H9 (cell line): ENCODE measurements around the gene ZNF3. TPM values are rescaled to one million over a fixed set of nuclear protein-coding genes. Genes with fewer than 3 reads are reported as not detected.
A peak's percentile ranks its signal among the peaks of the same experiment; 100 is the strongest.

Experiments used
- DNase-seq: peaks from one replicate; pipeline ENCODE4 v3.0.0-alpha.2; 2017
- H2AFZ ChIP-seq: one replicate; pipeline ENCODE4 v1.6.1; 2013; ENCODE audit warnings: mild to moderate bottlenecking, low read length, control low read depth, moderate library complexity
- H2AK5ac ChIP-seq: 2 replicates; pipeline ENCODE4 v1.6.1; 2013; ENCODE audit warnings: low read length, control low read depth, mixed read lengths; ENCODE audit not compliant: insufficient read length
- H2BK120ac ChIP-seq: one replicate; pipeline ENCODE4 v1.6.1; 2013; ENCODE audit warnings: low read depth, mild to moderate bottlenecking, low read length, control low read depth, inconsistent platforms; ENCODE audit not compliant: poor library complexity, severe bottlenecking
- H2BK12ac ChIP-seq: 2 replicates; pipeline ENCODE4 v1.6.1; 2013; ENCODE audit warnings: low read length, control low read depth, mixed read lengths, low read depth; ENCODE audit not compliant: insufficient read length
- H2BK15ac ChIP-seq: 2 replicates; pipeline ENCODE4 v1.6.1; 2013; ENCODE audit warnings: low read depth, low read length, control low read depth
- H2BK20ac ChIP-seq: one replicate; pipeline ENCODE4 v1.6.1; 2013; ENCODE audit warnings: low read depth, mild to moderate bottlenecking, low read length, control low read depth, inconsistent platforms; ENCODE audit not compliant: poor library complexity, severe bottlenecking
- H2BK5ac ChIP-seq: 2 replicates; pipeline ENCODE4 v1.6.1; 2013; ENCODE audit warnings: low read length, control low read depth, mixed read lengths; ENCODE audit not compliant: insufficient read length
- H3K14ac ChIP-seq: 2 replicates; pipeline ENCODE4 v1.6.1; 2013; ENCODE audit warnings: low read length, control low read depth; ENCODE audit not compliant: insufficient read depth
- H3K18ac ChIP-seq: 2 replicates; pipeline ENCODE4 v1.6.1; 2013; ENCODE audit warnings: low read depth, mild to moderate bottlenecking, mixed read lengths, low read length, control low read depth; ENCODE audit not compliant: insufficient read length
- H3K23ac ChIP-seq: 2 replicates; pipeline ENCODE4 v1.6.1; 2013; ENCODE audit warnings: low read length, control low read depth, mixed read lengths, low read depth; ENCODE audit not compliant: insufficient read length
- H3K23me2 ChIP-seq: 2 replicates; pipeline ENCODE4 v1.6.1; 2013; ENCODE audit warnings: low read depth, mild to moderate bottlenecking, mixed read lengths, low read length, control low read depth; ENCODE audit not compliant: insufficient read length, poor library complexity, severe bottlenecking
- H3K27ac ChIP-seq: 2 replicates; pipeline ENCODE4 v1.5.1; 2013; ENCODE audit warnings: low read length, control low read depth, mixed read lengths, low read depth; ENCODE audit not compliant: insufficient read length
- H3K27me3 ChIP-seq: 2 replicates; pipeline ENCODE4 v1.6.1; 2013; ENCODE audit warnings: low read length, control low read depth, inconsistent platforms; ENCODE audit not compliant: insufficient read depth
- H3K4ac ChIP-seq: 2 replicates; pipeline ENCODE4 v1.6.1; 2013; ENCODE audit warnings: low read depth, mild to moderate bottlenecking, control low read depth, inconsistent platforms, low read length, moderate library complexity
- H3K4me1 ChIP-seq: 2 replicates; pipeline ENCODE4 v1.6.1; 2013; ENCODE audit warnings: low read length, control low read depth, inconsistent platforms; ENCODE audit not compliant: insufficient read depth
- H3K4me2 ChIP-seq: 2 replicates; pipeline ENCODE4 v1.6.1; 2013; ENCODE audit warnings: low read length, control low read depth, mixed read lengths; ENCODE audit not compliant: insufficient read length, insufficient read depth
- H3K56ac ChIP-seq: 2 replicates; pipeline ENCODE4 v1.6.1; 2013; ENCODE audit warnings: low read depth, mild to moderate bottlenecking, mixed read lengths, low read length, control low read depth; ENCODE audit not compliant: insufficient read length
- H3K79me1 ChIP-seq: 2 replicates; pipeline ENCODE4 v1.6.1; 2013; ENCODE audit warnings: low read depth, mild to moderate bottlenecking, moderate library complexity, low read length, control low read depth, inconsistent platforms; ENCODE audit not compliant: insufficient read depth, poor library complexity, severe bottlenecking
- H3K79me2 ChIP-seq: 2 replicates; pipeline ENCODE4 v1.6.1; 2013; ENCODE audit warnings: low read length, control low read depth, inconsistent platforms; ENCODE audit not compliant: insufficient read depth
- H3K9ac ChIP-seq: 2 replicates; pipeline ENCODE4 v1.6.1; 2013; ENCODE audit warnings: low read length, control low read depth, mixed read lengths; ENCODE audit not compliant: insufficient read length; ENCODE audit errors: extremely low read depth
- H3K9me3 ChIP-seq: one replicate; pipeline ENCODE4 v1.6.1; 2013; ENCODE audit warnings: low read depth, low read length, inconsistent platforms; ENCODE audit not compliant: control insufficient read depth
- H3T11ph ChIP-seq: one replicate; pipeline ENCODE4 v1.6.1; 2013; ENCODE audit warnings: mild to moderate bottlenecking, low read length, control low read depth, inconsistent platforms
- H4K20me1 ChIP-seq: one replicate; pipeline ENCODE4 v1.6.1; 2013; ENCODE audit not compliant: control insufficient read depth, insufficient read length, insufficient read depth
- H4K5ac ChIP-seq: 2 replicates; pipeline ENCODE4 v1.6.1; 2013; ENCODE audit warnings: low read depth, mild to moderate bottlenecking, mixed read lengths, low read length, control low read depth; ENCODE audit not compliant: insufficient read length
- H4K8ac ChIP-seq: replicated peaks from 2 replicates; pipeline ENCODE4 v1.6.1; 2013; ENCODE audit warnings: low read length, control low read depth, mixed read lengths, low read depth; ENCODE audit not compliant: insufficient read length
- H4K91ac ChIP-seq: 2 replicates; pipeline ENCODE4 v1.6.1; 2013; ENCODE audit warnings: low read depth, mild to moderate bottlenecking, moderate library complexity, mixed read lengths, low read length, control low read depth; ENCODE audit not compliant: insufficient read length
- H3K27ac Mint-ChIP-seq, 3 experiments: 2 replicates in 2 of 3; 3 replicates in 1 of 3; pipeline ENCODE4 v1.8.0; 2020 to 2021; ENCODE audit warnings: mixed read lengths in 3 of 3, mild to moderate bottlenecking in 1 of 3, moderate library complexity in 1 of 3
- H3K27me3 Mint-ChIP-seq: 2 replicates; pipeline ENCODE4 v1.8.0; 2021; ENCODE audit warnings: low read depth, mild to moderate bottlenecking, moderate library complexity, mixed read lengths
- H3K36me3 Mint-ChIP-seq, 3 experiments: 2 replicates in 2 of 3; 3 replicates in 1 of 3; pipeline ENCODE4 v1.8.0; 2020 to 2021; ENCODE audit warnings: low read depth in 3 of 3, mixed read lengths in 3 of 3; ENCODE audit not compliant: insufficient read depth in 1 of 3
- H3K4me1 Mint-ChIP-seq, 2 experiments: 2 replicates each; pipeline ENCODE4 v1.8.0; 2020; ENCODE audit warnings: mixed read lengths in 2 of 2
- H3K4me3 Mint-ChIP-seq, 2 experiments: 2 replicates in 1 of 2; 3 replicates in 1 of 2; pipeline ENCODE4 v1.8.0; 2020 to 2021; ENCODE audit warnings: mild to moderate bottlenecking in 2 of 2, mixed read lengths in 2 of 2, moderate library complexity in 1 of 2
- H3K9me3 Mint-ChIP-seq, 2 experiments: 2 replicates in 1 of 2; 3 replicates in 1 of 2; pipeline ENCODE4 v1.8.0; 2020; ENCODE audit warnings: mild to moderate bottlenecking in 2 of 2, mixed read lengths in 2 of 2, moderate library complexity in 1 of 2
- CTCF ChIP-seq: fragments of 200-600 bp; sonication (generic); conservative IDR thresholded peaks from 3 replicates; pipeline ENCODE4 v1.8.0; 2021; ENCODE audit warnings: antibody characterized with exemption, mild to moderate bottlenecking
- WGBS: extraction: QIAGEN DNeasy Blood & Tissue Kit; methylation state at CpG from one replicate; pipeline ENCODE4 v1.1.7; 2013; ENCODE audit warnings: missing lambda C conversion rate, low lambda C conversion rate, mixed read lengths; ENCODE audit not compliant: insufficient read length; ENCODE audit errors: extremely low coverage; 5-methylcytosine and 5-hydroxymethylcytosine counted together
- total RNA-seq: library from RNA; stranded (reverse); gene quantifications from 2 replicates; pipeline ENCODE4 v1.2.1, GENCODE V29; 2021

Gene ZNF3
- total RNA-seq, 1 experiment from 2014 or later = 60.4 TPM

- Histone ChIP-seq H3K4me2 (peak within 1 kb of the TSS; percentile 90), H2AFZ (no peak within 1 kb of the TSS), H3K18ac (peak within 1 kb of the TSS; percentile 90), H3K79me1 (no peaks in the 10 kb centered on the region), H3K56ac (no peak within 1 kb of the TSS), H2BK15ac (no peak within 1 kb of the TSS), H4K8ac (peak within 1 kb of the TSS; percentile 19), H2BK20ac (no peak within 1 kb of the TSS), H3K27ac (peak within 1 kb of the TSS; percentile 15), H3K27me3 (no peaks in the 10 kb centered on the region), H3K9me3 (no peaks in the 10 kb centered on the region), H2AK5ac (no peak within 1 kb of the TSS), H2BK120ac (no peak within 1 kb of the TSS), H2BK5ac (no peak within 1 kb of the TSS), H3K23ac (no peak within 1 kb of the TSS), H3T11ph (no peak within 1 kb of the TSS), H4K91ac (no peak within 1 kb of the TSS), H3K79me2 (no peaks in the 10 kb centered on the region), H4K20me1 (no peaks in the 10 kb centered on the region), H2BK12ac (no peak within 1 kb of the TSS), H3K4ac (no peak within 1 kb of the TSS), H3K9ac (peak within 1 kb of the TSS; percentile 93), H3K4me1 (no peaks in the 10 kb centered on the region), H3K23me2 (peaks cover 4% of the 10 kb centered on the region), H3K14ac (peak within 1 kb of the TSS; percentile 96), H4K5ac (no peak within 1 kb of the TSS)
- peak within 1 kb of the TSS; percentile 96 to 97 for H3K4me3 Mint-ChIP-seq
- peaks cover 9 to 10% of the 10 kb centered on the region in 2 experiments for H3K4me1 Mint-ChIP-seq
- WGBS = no CpG with 5 or more reads among the region's 68 CpGs
- TF ChIP-seq CTCF = no peak
- peaks cover 5% of the 10 kb centered on the region for H3K27me3 Mint-ChIP-seq
- DNase-seq = peak; percentile 78
- H3K36me3 Mint-ChIP-seq = peaks cover 39 to 42% (median 41%) of the 10 kb centered on the region in 3 experiments
- H3K9me3 Mint-ChIP-seq = no peaks in the 10 kb centered on the region; a peak in 1 of 5 replicates
- peak within 1 kb of the TSS; percentile 93 to 98 (median 97) for H3K27ac Mint-ChIP-seq
Measured at GRCh38 chr7:100088621-100089457, 7.3 kb upstream of the ZNF3 start, which contains the start of gene COPS6. TSS of gene COPS6 (plus strand) at chr7:100088969. CDS start at chr7:100088991, 22 bp downstream.
